Medulla oblongata (tissue), 1 donor: ENCODE measurements around the gene ANG.
A peak's percentile ranks its signal among the peaks of the same experiment; 100 is the strongest.
"Not testable (repeated sequence)": the region's sequence is repeated elsewhere in the genome, so short reads cannot be mapped to it uniquely, and the experiment has no call there.

ENCODE experiments used
- DNase-seq: peaks from one replicate; pipeline ENCODE4 v3.0.0-alpha.2; 2015; ENCODE audit errors: extremely low spot score

ANG gene

GRCh38 chr14:20698018-20698329 lies 9.4 kb downstream of the ANG start:
- DNase-seq, result no peak

- no peak for DNase-seq
These were observed 10.4 kb downstream of the ANG start for GRCh38 chr14:20698934-20699333.

DNA sequence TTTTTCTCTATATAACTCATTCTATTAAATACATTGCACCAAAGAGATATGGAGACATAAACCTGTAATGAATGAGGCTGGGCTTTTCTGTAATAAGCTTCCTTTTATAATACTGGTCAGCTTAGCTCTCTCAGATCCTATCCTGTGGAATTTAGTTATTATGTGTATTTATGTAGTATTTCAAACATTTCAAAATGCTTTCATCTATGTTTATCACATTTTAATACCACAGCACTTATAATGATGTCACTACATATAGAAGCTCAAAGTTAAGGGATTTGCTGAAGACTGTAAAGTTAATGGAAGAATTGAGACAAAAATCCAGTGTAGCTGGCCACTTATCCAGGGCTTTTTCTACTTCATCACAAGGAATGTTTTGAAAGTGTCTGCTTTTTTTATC lies 11.4 kb downstream of the ANG start:
- no peak for DNase-seq

GRCh38 chr14:20700965-20701364 lies 12.4 kb downstream of the ANG start:
- not testable (repeated sequence) for DNase-seq

DNA sequence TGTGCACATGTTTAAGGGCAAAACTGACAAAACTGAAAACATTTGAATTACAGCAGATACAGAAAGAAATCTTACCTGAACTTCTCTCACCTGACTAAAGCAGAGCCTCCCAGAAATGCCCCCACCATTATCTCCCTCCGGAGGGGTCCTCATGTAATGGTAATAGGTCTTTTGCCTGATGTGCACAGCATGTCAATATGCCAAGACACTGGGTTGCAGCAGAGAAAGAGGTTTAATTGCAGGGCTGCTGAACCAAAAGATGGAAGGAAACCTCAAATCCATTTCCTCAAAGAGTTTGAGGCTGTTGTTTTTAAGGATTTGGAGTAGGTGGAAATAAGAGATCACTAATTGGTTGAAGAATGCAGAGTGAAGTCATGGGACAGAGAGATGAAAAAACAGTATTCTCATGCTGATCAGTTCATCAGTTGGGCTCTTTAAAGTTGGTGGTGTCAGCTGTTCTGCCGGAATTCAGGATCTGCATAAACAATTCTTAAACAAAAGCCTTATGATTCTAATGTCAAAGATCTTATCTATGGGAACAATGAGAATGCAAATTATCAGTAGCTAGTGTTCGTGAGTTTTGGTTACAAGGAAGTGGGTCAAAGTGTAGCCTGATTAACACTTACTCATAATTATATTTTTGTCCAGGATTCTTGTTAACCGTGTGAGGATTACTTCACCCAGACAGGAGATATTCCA lies 18.2 kb downstream of the ANG start:
- DNase-seq, result no peak

DNA sequence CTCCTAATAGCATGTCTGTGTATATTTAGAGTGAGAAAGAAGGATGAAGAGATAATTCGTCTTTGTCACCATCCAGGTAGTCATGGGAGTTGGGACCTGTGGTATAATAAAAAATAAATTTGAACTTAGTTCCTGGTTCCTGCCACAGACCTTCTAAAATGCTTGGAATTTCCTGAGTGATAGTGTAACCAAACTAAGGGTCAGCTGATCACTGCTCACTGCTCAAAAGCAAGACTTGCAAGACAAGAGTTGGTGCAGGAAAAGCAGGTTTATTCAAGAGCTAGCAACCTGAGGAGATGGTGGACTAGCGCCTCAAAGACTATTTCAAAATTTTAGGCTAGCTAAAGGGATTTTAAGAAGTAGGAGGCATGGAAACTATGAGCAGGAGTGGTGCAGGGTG lies 19.1 kb downstream of the ANG start:
- no peak for DNase-seq

GRCh38 chr14:20711261-20711660 lies 22.7 kb downstream of the ANG start:
- DNase-seq, result no peak

DNA sequence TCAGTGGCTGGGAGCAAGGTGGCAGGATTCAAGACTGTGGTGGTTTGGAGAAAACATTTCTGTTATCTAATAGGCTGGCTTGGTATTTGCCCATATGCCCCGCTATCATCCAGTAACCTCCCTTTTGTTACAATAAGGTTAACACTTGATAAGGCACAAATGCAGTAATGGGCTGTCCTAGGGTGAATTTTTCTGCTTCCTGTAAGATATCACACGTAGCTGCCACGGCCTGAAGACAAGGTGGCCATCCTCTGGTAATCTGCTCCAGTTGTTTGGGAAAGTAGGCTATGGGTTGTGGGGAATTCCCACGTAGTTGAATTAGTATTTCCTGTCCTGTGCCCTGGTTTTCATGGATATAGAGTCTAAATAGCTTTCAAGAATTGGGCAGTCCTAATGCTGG lies 23.1 kb downstream of the ANG start:
- DNase-seq, result no peak

DNA sequence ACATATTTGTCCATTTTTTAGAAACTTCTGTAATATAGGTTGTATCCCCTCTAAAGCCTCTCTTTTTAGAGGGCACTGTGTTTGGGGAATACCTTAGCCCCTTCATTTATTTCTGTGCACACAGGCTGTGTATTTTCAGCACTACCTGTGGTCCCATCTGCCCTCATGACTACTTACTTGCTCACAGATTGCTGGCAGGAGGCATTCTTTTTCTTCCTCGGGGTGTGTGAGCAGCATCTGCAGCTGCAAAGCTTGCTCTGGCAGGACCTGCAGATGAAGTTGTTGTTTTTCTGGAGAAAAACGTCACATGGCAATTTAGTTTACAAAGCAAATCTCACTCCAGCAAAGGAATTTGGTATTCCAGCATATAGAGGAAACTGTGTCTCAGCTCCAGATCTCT lies 24.3 kb downstream of the ANG start:
- DNase-seq, result no peak

DNA sequence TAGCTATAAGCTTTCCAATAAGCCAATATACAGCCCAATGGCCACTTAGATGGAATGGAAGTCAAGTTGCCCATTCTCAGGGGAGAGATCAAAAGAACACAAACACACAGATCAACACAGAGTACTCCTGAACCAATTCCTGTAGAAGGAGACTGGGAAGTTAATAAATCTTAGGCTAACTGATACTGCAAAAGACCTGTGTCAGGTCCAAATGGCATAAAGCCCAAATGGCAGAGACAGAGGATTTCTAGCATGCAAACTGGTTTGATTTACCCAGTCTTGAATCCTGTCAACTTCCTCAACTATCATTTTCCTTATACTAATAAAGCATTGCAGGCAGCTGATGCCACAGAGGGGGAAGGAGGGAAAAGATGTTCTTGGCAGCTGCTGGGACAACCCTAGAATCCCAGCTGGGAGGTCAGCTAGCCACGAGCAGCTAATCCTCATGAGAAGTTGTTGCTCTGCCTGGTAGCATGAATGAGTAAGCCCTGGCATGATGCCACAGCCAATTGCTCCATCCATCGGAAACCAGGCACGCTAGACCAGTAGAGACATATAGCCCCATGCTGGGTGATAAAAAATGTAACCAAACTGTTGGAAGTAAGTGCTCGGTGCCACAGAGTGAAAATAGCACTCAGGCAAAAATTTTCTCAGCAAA lies 26.2 kb downstream of the ANG start:
- peak; percentile 60 for DNase-seq

DNA sequence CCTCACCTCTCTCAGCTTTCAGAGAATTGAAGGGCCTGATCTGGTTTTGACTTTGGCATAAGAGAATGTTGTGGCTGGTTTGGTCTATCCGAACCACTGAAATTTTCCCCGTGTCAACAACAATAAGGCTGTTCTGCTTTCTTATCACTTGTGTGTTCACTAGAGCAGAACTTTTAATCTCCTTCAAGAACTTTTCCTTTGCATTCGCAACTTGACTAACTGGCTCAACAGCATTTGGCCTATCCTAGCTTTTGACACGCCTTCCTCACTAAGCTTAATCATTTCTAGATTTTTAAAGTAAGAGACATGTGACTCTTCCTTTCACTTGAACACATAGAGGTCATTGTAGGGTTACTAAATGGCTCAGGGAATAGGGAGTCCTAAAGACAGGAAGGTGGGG lies 31.2 kb downstream of the ANG start:
- DNase-seq, result no peak

- no peak for DNase-seq
These were observed 32.2 kb downstream of the ANG start for GRCh38 chr14:20720741-20721140.

GRCh38 chr14:20722016-20722415 lies 33.5 kb downstream of the ANG start:
- no peak for DNase-seq

DNA sequence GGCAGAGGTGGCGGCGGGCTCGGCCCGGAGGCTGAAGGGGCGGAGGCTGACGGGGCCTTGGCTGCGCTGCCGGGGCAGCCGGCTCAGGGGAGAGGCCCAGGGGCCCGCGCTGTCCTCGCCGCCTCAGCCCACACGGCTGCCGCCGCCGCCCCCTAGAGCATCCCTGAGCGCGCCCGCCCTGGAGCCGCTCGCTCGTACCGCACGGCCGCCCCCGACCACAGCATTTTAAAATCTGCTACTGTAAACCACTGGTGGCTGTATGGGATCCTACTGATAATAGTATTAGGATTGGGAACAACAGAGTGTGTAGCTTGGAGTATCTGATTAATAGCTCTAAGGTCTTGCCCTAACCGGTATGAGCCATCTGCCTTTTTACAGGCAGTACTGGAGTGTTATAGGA lies 34.9 kb downstream of the ANG start:
- no peak for DNase-seq

DNA sequence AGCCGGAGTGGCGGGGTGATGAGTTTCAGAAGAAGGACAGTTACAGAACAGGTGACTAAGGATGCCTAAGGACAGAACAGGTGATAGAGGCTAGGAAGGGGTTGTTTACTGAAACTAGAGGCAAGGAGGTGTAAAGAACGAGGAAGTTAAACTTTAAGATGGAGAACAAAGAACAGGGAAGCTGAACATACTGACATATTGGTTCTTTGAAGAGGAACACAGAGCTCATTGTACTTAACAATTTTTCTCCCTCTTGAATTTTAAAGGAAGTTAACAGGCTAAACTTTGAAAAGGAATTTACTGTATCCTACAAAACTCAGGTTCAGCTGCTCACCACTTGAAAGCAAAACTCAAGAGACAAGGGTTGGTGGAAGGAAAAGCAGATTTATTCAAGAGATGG lies 37.6 kb downstream of the ANG start:
- not testable (repeated sequence) for DNase-seq

DNA sequence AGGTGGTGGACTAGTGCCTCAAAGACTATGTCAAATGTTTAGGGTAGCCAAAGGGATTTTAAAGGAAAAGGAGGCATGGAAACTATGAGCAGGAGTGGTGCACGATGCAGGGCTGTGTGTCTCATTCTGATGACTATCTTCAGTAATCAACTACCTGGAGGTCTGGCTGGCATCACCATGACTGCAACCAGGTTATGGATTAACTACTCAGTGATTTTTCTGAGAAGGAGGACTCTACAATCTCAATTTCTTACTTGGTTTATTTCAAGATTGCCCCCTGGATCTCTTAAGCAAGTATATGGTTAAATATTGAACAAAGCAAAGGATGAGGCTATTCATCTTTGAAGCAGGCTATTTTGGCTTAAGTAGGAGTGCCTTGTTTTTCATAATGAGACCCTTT lies 38.0 kb downstream of the ANG start:
- no peak for DNase-seq

DNA sequence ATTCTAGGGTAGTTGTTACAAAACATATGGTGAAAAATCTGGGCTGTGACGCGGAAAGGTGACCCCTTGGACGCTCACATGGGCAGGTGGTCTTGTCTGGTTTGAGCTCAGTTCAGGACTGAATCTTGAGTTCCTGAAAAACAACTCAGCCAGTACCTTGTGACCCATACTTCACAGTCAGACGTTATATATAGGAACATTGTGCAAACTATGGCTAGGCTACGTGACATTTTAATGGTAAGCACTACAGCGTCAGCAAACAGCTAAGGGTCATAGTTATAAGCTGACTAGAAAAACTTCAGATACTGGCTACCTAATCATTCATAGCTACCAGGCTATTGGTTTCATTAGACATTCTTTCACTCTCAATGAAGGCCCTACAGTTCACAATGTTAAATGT lies 42.3 kb downstream of the ANG start:
- DNase-seq, result peak; percentile 12

- no peak for DNase-seq
These were observed 43.9 kb downstream of the ANG start for GRCh38 chr14:20732477-20732876.

DNA sequence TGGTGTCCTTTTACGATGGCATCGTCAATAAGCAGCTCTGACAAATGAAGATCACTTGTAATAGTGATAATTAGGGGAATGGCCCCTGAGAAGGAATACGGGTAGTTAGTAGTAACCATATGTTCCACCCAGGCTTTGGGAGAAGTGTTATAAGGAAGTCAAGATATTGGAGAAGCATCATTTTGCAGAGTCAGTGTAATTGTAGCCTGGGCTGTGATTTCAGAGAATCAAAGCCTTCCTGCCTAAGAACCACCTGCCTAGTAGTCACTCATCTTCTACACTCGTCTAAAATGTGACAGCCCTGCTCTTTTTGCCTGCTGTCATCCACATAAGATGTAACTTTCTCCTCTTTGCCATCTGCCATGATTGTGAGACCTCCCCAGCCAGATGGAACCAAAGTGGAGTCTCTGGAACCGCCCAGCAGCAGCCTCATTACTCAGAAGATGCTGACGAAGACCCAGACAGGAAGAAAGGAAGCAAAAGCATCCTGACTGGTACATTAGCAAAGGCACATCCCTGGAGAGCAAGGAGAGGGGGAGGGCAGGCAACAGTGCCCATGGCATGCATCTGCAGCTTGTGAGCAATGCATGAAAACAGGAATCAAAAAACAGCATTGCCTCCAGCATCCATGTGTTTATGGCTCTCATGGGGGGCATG lies 44.5 kb downstream of the ANG start:
- DNase-seq, result peak; percentile 25

DNA sequence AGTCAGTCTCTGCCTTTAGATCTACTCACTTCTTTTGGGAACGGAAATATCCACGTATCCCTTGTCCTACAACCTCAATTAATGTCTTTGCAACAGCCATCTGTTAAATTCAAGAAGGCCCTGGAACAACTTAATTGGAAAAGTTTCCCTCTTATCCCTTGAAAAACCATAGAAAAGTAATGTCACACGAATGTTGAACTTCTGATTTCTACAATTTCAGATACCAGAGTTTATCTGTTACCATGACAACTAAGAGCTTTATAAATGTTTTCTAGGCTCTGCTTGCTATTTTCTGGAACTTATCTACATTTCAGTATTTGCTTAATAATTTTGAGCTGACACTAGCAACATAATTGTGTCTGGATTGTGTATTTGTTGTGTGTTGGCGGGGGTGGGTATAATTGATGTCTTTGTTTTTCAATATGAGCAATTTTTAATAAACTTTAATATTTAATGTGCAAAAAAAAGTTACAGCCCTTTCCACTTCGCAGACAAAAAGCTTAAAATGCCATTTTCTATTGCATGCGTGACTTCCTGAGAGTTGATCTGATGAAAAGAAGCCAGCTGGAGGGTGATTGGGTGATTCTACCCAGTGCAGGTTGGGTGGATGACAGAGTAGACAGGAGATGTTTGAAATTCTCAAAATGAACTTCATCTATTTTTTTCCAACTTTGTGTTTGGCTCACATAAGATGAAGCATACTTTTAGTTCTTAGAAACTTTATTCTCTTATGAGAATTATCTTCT lies 45.3 kb downstream of the ANG start:
- DNase-seq, result no peak

GRCh38 chr14:20734430-20734806 lies 45.9 kb downstream of the ANG start:
- no peak for DNase-seq

- DNase-seq, result not testable (repeated sequence)
These were observed 49.7 kb downstream of the ANG start for GRCh38 chr14:20738292-20738691.

GRCh38 chr14:20742132-20742531 lies 53.6 kb downstream of the ANG start:
- no peak for DNase-seq
